ENCODE measurements around the gene RNF32.
"Not testable (repeated sequence)": the region's sequence is repeated elsewhere in the genome, so short reads cannot be mapped to it uniquely, and the experiment has no call there.

RNF32 gene

GRCh38 chr7:156676263-156676662 lies 35.7 kb downstream of the RNF32 start:
- DNase-seq = no peak

- DNase-seq = no peak
Measured at GRCh38 chr7:156677374-156678054, 36.9 kb downstream of the RNF32 start.

- DNase-seq = no peak
Measured at GRCh38 chr7:156680281-156680680, 39.7 kb downstream of the RNF32 start.

- DNase-seq = no peak
Measured at GRCh38 chr7:156682928-156683327, 42.4 kb downstream of the RNF32 start.

- DNase-seq = no peak
Measured at GRCh38 chr7:156684251-156684650, 43.7 kb downstream of the RNF32 start.

GRCh38 chr7:156684661-156685060 lies 44.1 kb downstream of the RNF32 start:
- DNase-seq = no peak

GRCh38 chr7:156691764-156692163 lies 51.2 kb downstream of the RNF32 start:
- no peak for DNase-seq

- no peak for DNase-seq
Measured at GRCh38 chr7:156692849-156693248, 52.3 kb downstream of the RNF32 start.

- no peak for DNase-seq
Measured at GRCh38 chr7:156693627-156694026, 53.1 kb downstream of the RNF32 start.

- not testable (repeated sequence) for DNase-seq
Measured at GRCh38 chr7:156697283-156697682, 56.7 kb downstream of the RNF32 start.

- DNase-seq = not testable (repeated sequence)
Measured at GRCh38 chr7:156698512-156698911, 57.9 kb downstream of the RNF32 start.

- not testable (repeated sequence) for DNase-seq
Measured at GRCh38 chr7:156701787-156702186, 61.2 kb downstream of the RNF32 start.

GRCh38 chr7:156702399-156702798 lies 61.8 kb downstream of the RNF32 start:
- DNase-seq = no peak

- no peak for DNase-seq
Measured at GRCh38 chr7:156703209-156703608, 62.6 kb downstream of the RNF32 start.

- no peak for DNase-seq
Measured at GRCh38 chr7:156703773-156704482, 63.4 kb downstream of the RNF32 start.

GRCh38 chr7:156722043-156722826 lies 81.7 kb downstream of the RNF32 start:
- DNase-seq = no peak

GRCh38 chr7:156725073-156725472 lies 84.5 kb downstream of the RNF32 start:
- DNase-seq = no peak

- no peak for DNase-seq
Measured at GRCh38 chr7:156725936-156726335, 85.4 kb downstream of the RNF32 start.

Data from SHP77 treated with DMSO at 0.1 percent for 48 hours (cell line).